B cell (primary cell): ENCODE data around the gene CCNB1. TPM values are rescaled to one million over a fixed set of nuclear protein-coding genes. Genes with fewer than 3 reads are reported as not detected.

Experiments
- ATAC-seq: fragments of 200-7000 bp; cut with Tn5 transposase; one replicate; pipeline ENCODE4 v1.10.0; 2021; ENCODE audit warnings: low read depth, mild to moderate bottlenecking, moderate number of reproducible peaks, moderate library complexity
- CTCF ChIA-PET: fragments of 350-600 bp; sonication (Branson Sonifier 250); formaldehyde crosslinking; loops from one replicate; lab custom pipeline; 2021; ENCODE audit warnings: antibody characterized with exemption, inconsistent platforms; lab: Charles Lee
- POLR2A ChIA-PET: fragments of 350-600 bp; sonication (Branson Sonifier 250); formaldehyde crosslinking; loops from one replicate; lab custom pipeline; 2021; ENCODE audit warnings: antibody characterized with exemption; lab: Charles Lee
- DNase-seq: peaks from one replicate; pipeline ENCODE4 v3.0.0; 2013
- H2AFZ ChIP-seq: 2 replicates; pipeline ENCODE4 v1.6.1; 2012; ENCODE audit warnings: mild to moderate bottlenecking, low read depth, low read length; ENCODE audit not compliant: insufficient read depth, poor library complexity, severe bottlenecking
- H3K27ac ChIP-seq, 2 donors: 1 replicate in 1 of 2; 2 replicates in 1 of 2; pipeline ENCODE4 v1.5.1; 2012 to 2013; ENCODE audit warnings: low read length in 2 of 2, mild to moderate bottlenecking in 2 of 2, moderate library complexity in 1 of 2
- H3K27me3 ChIP-seq, 4 experiments: fragments of 200-600 bp in 1 of 4; sonication (generic) in 1 of 4; replicated peaks in 1 of 4; 1 replicate in 2 of 4; 2 replicates in 2 of 4; pipeline versions ENCODE4 v1.6.1 to v1.7.0; 2013 to 2016; ENCODE audit warnings: low read length in 3 of 4, mild to moderate bottlenecking in 2 of 4, mixed read lengths in 1 of 4, moderate library complexity in 1 of 4; ENCODE audit not compliant: insufficient read depth in 4 of 4, control insufficient read depth in 3 of 4; ENCODE audit errors: control extremely low read depth in 1 of 4
- H3K36me3 ChIP-seq, 2 experiments: replicated peaks in 1 of 2; 1 replicate in 1 of 2; 2 replicates in 1 of 2; pipeline versions ENCODE4 v1.6.1 to v1.7.1; 2013; ENCODE audit warnings: low read length in 1 of 2; ENCODE audit not compliant: insufficient read depth in 2 of 2, control insufficient read depth in 1 of 2; ENCODE audit errors: control extremely low read depth in 1 of 2, extremely low read depth in 1 of 2
- H3K4me1 ChIP-seq, 2 donors: fragments of 200-600 bp in 1 of 2; sonication (generic) in 1 of 2; 1 replicate in 1 of 2; 2 replicates in 1 of 2; pipeline versions ENCODE4 v1.5.1 to v1.6.1; 2013 to 2017; ENCODE audit warnings: low read length in 2 of 2; ENCODE audit not compliant: control insufficient read depth in 2 of 2, insufficient read depth in 2 of 2
- H3K4me2 ChIP-seq: replicated peaks from 2 replicates; pipeline ENCODE3; 2012; ENCODE audit warnings: mild to moderate bottlenecking, low read depth, low read length; ENCODE audit not compliant: poor library complexity, severe bottlenecking
- H3K4me3 ChIP-seq, 5 experiments: fragments of 200-600 bp in 1 of 5; sonication (generic) in 1 of 5; 1 replicate in 3 of 5; 2 replicates in 2 of 5; pipeline versions ENCODE4 v1.5.1 to v1.7.0; 2011 to 2016; ENCODE audit warnings: low read length in 4 of 5, mild to moderate bottlenecking in 4 of 5, low read depth in 2 of 5, control low read depth in 1 of 5, moderate library complexity in 1 of 5; ENCODE audit not compliant: insufficient read depth in 1 of 5; ENCODE audit errors: control extremely low read depth in 1 of 5, extremely low read depth in 1 of 5
- H3K79me2 ChIP-seq: fragments of 200-600 bp; sonication (generic); one replicate; pipeline ENCODE4 v1.6.0; 2016; ENCODE audit warnings: low read length; ENCODE audit not compliant: control insufficient read depth, insufficient read depth
- H3K9ac ChIP-seq: fragments of 200-600 bp; sonication (generic); 2 replicates; pipeline ENCODE4 v1.6.1; 2017; ENCODE audit warnings: mild to moderate bottlenecking, low read length, moderate library complexity
- H3K9me3 ChIP-seq, 3 donors: one replicate each; pipeline versions ENCODE4 v1.6.1 to v1.7.1; 2013; ENCODE audit warnings: low read length in 2 of 3; ENCODE audit not compliant: control insufficient read depth in 2 of 3, insufficient read depth in 1 of 3; ENCODE audit errors: control extremely low read depth in 1 of 3
- H4K20me1 ChIP-seq: 2 replicates; pipeline ENCODE4 v1.6.0; 2012; ENCODE audit warnings: mild to moderate bottlenecking, low read length; ENCODE audit not compliant: insufficient read depth, control insufficient read depth, poor library complexity, severe bottlenecking
- H3K27ac Mint-ChIP-seq: one replicate; pipeline ENCODE4 v1.8.0; 2021; ENCODE audit warnings: mixed read lengths
- H3K27me3 Mint-ChIP-seq: one replicate; pipeline ENCODE4 v1.8.0; 2021; ENCODE audit warnings: mixed read lengths
- H3K4me1 Mint-ChIP-seq: one replicate; pipeline ENCODE4 v1.8.0; 2021; ENCODE audit warnings: mixed read lengths
- H3K4me3 Mint-ChIP-seq: one replicate; pipeline ENCODE4 v1.8.0; 2021; ENCODE audit warnings: mixed read lengths
- H3K9me3 Mint-ChIP-seq: one replicate; pipeline ENCODE4 v1.8.0; 2022; ENCODE audit warnings: mixed read lengths; ENCODE audit not compliant: insufficient read depth
- CTCF ChIP-seq: fragments of 200-600 bp; IDR thresholded peaks from one replicate; pipeline ENCODE4 v1.8.0; 2022; ENCODE audit warnings: antibody characterized with exemption, mild to moderate bottlenecking
- EZH2 ChIP-seq: IDR thresholded peaks from 2 replicates; pipeline ENCODE4 v1.6.1; 2012; ENCODE audit warnings: borderline replicate concordance, low read depth, mild to moderate bottlenecking, moderate library complexity, low read length; ENCODE audit not compliant: insufficient read depth, poor library complexity, severe bottlenecking
- WGBS: methylation state at CpG from one replicate; pipeline ENCODE4 v1.1.5; 2013; ENCODE audit warnings: missing lambda C conversion rate; ENCODE audit not compliant: insufficient coverage; 5-methylcytosine and 5-hydroxymethylcytosine counted together
- intact Hi-C: fragments of 100-400 bp; cut with micrococcal nuclease; formaldehyde crosslinking; loops from one replicate; pipeline ENCODE4 v1.10.0; 2022
- polyA plus RNA-seq: library from polyadenylated mRNA; depleted of rRNA; stranded (reverse); fragments of >200 nt; gene quantifications from 2 replicates; pipeline ENCODE4 v1.2.3, GENCODE V29; 2012
- total RNA-seq, 2 donors: library from RNA; stranded (reverse); fragments of 120-200 nt in 1 of 2; gene quantifications; 1 replicate in 1 of 2; 2 replicates in 1 of 2; pipeline versions ENCODE4 v1.2.3 to v1.2.4, GENCODE V29; 2013 to 2022

The CCNB1 gene
- total and polyA plus RNA-seq, 2 donors (not counting 1 experiment from before 2014, with no cell fraction given) = 2.7 to 8.6 TPM

- POLR2A ChIA-PET = no interaction called here
- Histone ChIP-seq H3K36me3 (no peaks in the 10 kb centered on the region), H3K79me2 (no peaks in the 10 kb centered on the region), H3K4me3 (no peak overlapping the region), H4K20me1 (no peaks in the 10 kb centered on the region), H3K27ac (no peak overlapping the region), H2AFZ (no peak overlapping the region), H3K9me3 (no peaks in the 10 kb centered on the region), H3K27me3 (no peaks in the 10 kb centered on the region), H3K9ac (no peak overlapping the region), H3K4me2 (no peak overlapping the region), H3K4me1 (no peaks in the 10 kb centered on the region)
- Mint-ChIP-seq H3K4me1 (no peaks in the 10 kb centered on the region), H3K27ac (no peak overlapping the region), H3K27me3 (no peaks in the 10 kb centered on the region), H3K9me3 (no peaks in the 10 kb centered on the region), H3K4me3 (no peak overlapping the region)
- ATAC-seq = no peak
- TF ChIP-seq EZH2 = no peak
- no peak for TF ChIP-seq CTCF
- no peak for DNase-seq
- 88% methylated on average over 1 of the region's 3 CpGs for WGBS
- CTCF ChIA-PET = no interaction called here
- intact Hi-C loops = no loop called here
Measured at GRCh38 chr5:69152731-69153130, 14.2 kb upstream of the CCNB1 start.

GRCh38 chr5:69156456-69156855 is 10.5 kb upstream of the CCNB1 start:
- POLR2A ChIA-PET = no interaction called here
- Mint-ChIP-seq H3K27ac (no peak overlapping the region), H3K27me3 (no peaks in the 10 kb centered on the region), H3K9me3 (no peaks in the 10 kb centered on the region), H3K4me1 (no peaks in the 10 kb centered on the region), H3K4me3 (no peak overlapping the region)
- Histone ChIP-seq H3K4me2 (no peak overlapping the region), H3K4me3 (no peak overlapping the region), H4K20me1 (no peaks in the 10 kb centered on the region), H3K27me3 (no peaks in the 10 kb centered on the region), H2AFZ (no peak overlapping the region), H3K4me1 (no peaks in the 10 kb centered on the region), H3K79me2 (no peaks in the 10 kb centered on the region), H3K9me3 (no peaks in the 10 kb centered on the region), H3K36me3 (no peaks in the 10 kb centered on the region), H3K9ac (no peak overlapping the region), H3K27ac (no peak overlapping the region)
- CTCF ChIA-PET = no interaction called here
- DNase-seq = no peak
- 98% methylated on average over 9 of the region's 11 CpGs for WGBS
- intact Hi-C loops = no loop called here
- no peak for TF ChIP-seq EZH2
- no peak for TF ChIP-seq CTCF
- no peak for ATAC-seq
